MCF 10A (cell line): Measurements from ENCODE around the gene GTF2E1. TPM values are rescaled to one million over a fixed set of nuclear protein-coding genes. Genes with fewer than 3 reads are reported as not detected.

Experiments used
- BruUV-seq: library from RNA; stranded (reverse); fragments of 400-500 nt; replicated peaks from 2 replicates; lab custom pipeline; 2021; lab: Mats Ljungman, UMichigan
- CTCF ChIA-PET: fragments of 300-600 bp; sonication (Branson Sonifier 250); formaldehyde crosslinking; extraction: SDS; loops from one replicate; lab custom pipeline; 2021; ENCODE audit warnings: antibody characterized with exemption, inconsistent platforms; lab: Yijun Ruan, JAX
- POLR2A ChIA-PET: fragments of 300-600, 350-650 bp; sonication (Branson Sonifier 250); formaldehyde crosslinking; extraction: SDS; loops from one replicate; lab custom pipeline; 2020; ENCODE audit warnings: antibody characterized with exemption, inconsistent platforms; lab: Yijun Ruan, JAX
- DNase-seq: peaks from one replicate; pipeline ENCODE4 v3.0.0-alpha.2; 2018; ENCODE audit not compliant: unreplicated experiment
- H3K27ac Mint-ChIP-seq: one replicate; pipeline ENCODE4 v1.8.0; 2022; ENCODE audit warnings: mild to moderate bottlenecking, low read depth, mixed read lengths; ENCODE audit not compliant: unreplicated experiment
- H3K27me3 Mint-ChIP-seq: one replicate; pipeline ENCODE4 v1.8.0; 2022; ENCODE audit warnings: mixed read lengths; ENCODE audit not compliant: insufficient read depth, unreplicated experiment
- H3K36me3 Mint-ChIP-seq: one replicate; pipeline ENCODE4 v1.8.0; 2022; ENCODE audit warnings: mild to moderate bottlenecking, moderate library complexity, mixed read lengths; ENCODE audit not compliant: insufficient read depth, unreplicated experiment
- H3K4me1 Mint-ChIP-seq: one replicate; pipeline ENCODE4 v1.8.0; 2022; ENCODE audit warnings: mixed read lengths; ENCODE audit not compliant: insufficient read depth, unreplicated experiment
- H3K4me3 Mint-ChIP-seq: one replicate; pipeline ENCODE4 v1.8.0; 2022; ENCODE audit warnings: mild to moderate bottlenecking, moderate library complexity, mixed read lengths; ENCODE audit not compliant: unreplicated experiment
- H3K9me3 Mint-ChIP-seq: one replicate; pipeline ENCODE4 v1.8.0; 2022; ENCODE audit warnings: mixed read lengths; ENCODE audit not compliant: unreplicated experiment
- CTCF ChIP-seq: fragments of 200-600 bp; IDR thresholded peaks from one replicate; pipeline ENCODE4 v1.8.0; 2022; ENCODE audit warnings: antibody characterized with exemption, mild to moderate bottlenecking; ENCODE audit not compliant: unreplicated experiment
- intact Hi-C: fragments of 100-400 bp; cut with micrococcal nuclease; formaldehyde crosslinking; loops from 2 replicates; pipeline ENCODE4 v1.14.1; 2022
- total RNA-seq: library from RNA; stranded (reverse); gene quantifications from 2 replicates; pipeline ENCODE4 v1.2.3, GENCODE V29; 2022

GTF2E1 gene
- total RNA-seq, 1 experiment from 2014 or later = 18.0 TPM

GRCh38 chr3:120705884-120706582, 36.5 kb upstream of the GTF2E1 start:
- ChIA-PET POLR2A (no interaction called here), CTCF (interaction anchor here (0.6 to 0.7 kb wide), 2 partner anchors 8 to 787 kb away, joined by 3 to 4 read pairs; no protein-coding TSS in a partner anchor)
- H3K9me3 Mint-ChIP-seq = no peaks in the 10 kb centered on the region
- H3K4me1 Mint-ChIP-seq = no peaks in the 10 kb centered on the region
- no peak overlapping the region for H3K4me3 Mint-ChIP-seq
- peak overlapping the region; percentile 49 for H3K27ac Mint-ChIP-seq
- intact Hi-C loops = no loop called here
- DNase-seq = peak; percentile 0
- H3K36me3 Mint-ChIP-seq = peaks cover 41% of the 10 kb centered on the region
- TF ChIP-seq CTCF = no peak
- BruUV-seq = no TSS peak
- no peaks in the 10 kb centered on the region for H3K27me3 Mint-ChIP-seq

- DNase-seq = no peak
- intact Hi-C loops = no loop called here
- H3K4me3 Mint-ChIP-seq = no peak overlapping the region
- H3K27me3 Mint-ChIP-seq = no peaks in the 10 kb centered on the region
- CTCF ChIA-PET = no interaction called here
- no peak overlapping the region for H3K27ac Mint-ChIP-seq
- H3K36me3 Mint-ChIP-seq = peaks cover 38% of the 10 kb centered on the region
- no peaks in the 10 kb centered on the region for H3K9me3 Mint-ChIP-seq
- no TSS peak for BruUV-seq
- no peak for TF ChIP-seq CTCF
- no peaks in the 10 kb centered on the region for H3K4me1 Mint-ChIP-seq
- POLR2A ChIA-PET = no interaction called here
These were observed 35.6 kb upstream of the GTF2E1 start for GRCh38 chr3:120706950-120707349.

- H3K27ac Mint-ChIP-seq = no peak overlapping the region
- CTCF ChIA-PET = no interaction called here
- POLR2A ChIA-PET = interaction anchor here (0.7 kb wide), 1 partner anchor 137 kb away, joined by 3 read pairs; no protein-coding TSS in a partner anchor
- no peaks in the 10 kb centered on the region for H3K9me3 Mint-ChIP-seq
- peaks cover 29% of the 10 kb centered on the region for H3K36me3 Mint-ChIP-seq
- intact Hi-C loops = no loop called here
- no TSS peak for BruUV-seq
- H3K27me3 Mint-ChIP-seq = no peaks in the 10 kb centered on the region
- H3K4me3 Mint-ChIP-seq = no peak overlapping the region
- no peak for DNase-seq
- TF ChIP-seq CTCF = no peak
- H3K4me1 Mint-ChIP-seq = no peaks in the 10 kb centered on the region
These were observed 34.1 kb upstream of the GTF2E1 start for GRCh38 chr3:120708408-120708807.

- POLR2A ChIA-PET = interaction anchor here (0.6 kb wide), 1 partner anchor 404 kb away, joined by 3 read pairs; no protein-coding TSS in a partner anchor
- CTCF ChIA-PET = no interaction called here
- TF ChIP-seq CTCF = no peak
- peaks cover 14% of the 10 kb centered on the region for H3K36me3 Mint-ChIP-seq
- no peak overlapping the region for H3K4me3 Mint-ChIP-seq
- intact Hi-C loops = no loop called here
- H3K27ac Mint-ChIP-seq = no peak overlapping the region
- DNase-seq = no peak
- H3K4me1 Mint-ChIP-seq = no peaks in the 10 kb centered on the region
- H3K9me3 Mint-ChIP-seq = no peaks in the 10 kb centered on the region
- H3K27me3 Mint-ChIP-seq = no peaks in the 10 kb centered on the region
- BruUV-seq = no TSS peak
These were observed 32.2 kb upstream of the GTF2E1 start for GRCh38 chr3:120710369-120710768.
